Activated effector memory CD4-positive, alpha-beta T cell treated with anti-CD3 and anti-CD28 coated beads, Interleukin-2, amount 50 U/mL, for 16 hours (primary cell): Measurements from ENCODE around the gene ZNF17.

ENCODE experiments used
- DNase-seq: peaks from one replicate; pipeline ENCODE4 v3.0.0-alpha.2; 2020

Gene ZNF17

DNA sequence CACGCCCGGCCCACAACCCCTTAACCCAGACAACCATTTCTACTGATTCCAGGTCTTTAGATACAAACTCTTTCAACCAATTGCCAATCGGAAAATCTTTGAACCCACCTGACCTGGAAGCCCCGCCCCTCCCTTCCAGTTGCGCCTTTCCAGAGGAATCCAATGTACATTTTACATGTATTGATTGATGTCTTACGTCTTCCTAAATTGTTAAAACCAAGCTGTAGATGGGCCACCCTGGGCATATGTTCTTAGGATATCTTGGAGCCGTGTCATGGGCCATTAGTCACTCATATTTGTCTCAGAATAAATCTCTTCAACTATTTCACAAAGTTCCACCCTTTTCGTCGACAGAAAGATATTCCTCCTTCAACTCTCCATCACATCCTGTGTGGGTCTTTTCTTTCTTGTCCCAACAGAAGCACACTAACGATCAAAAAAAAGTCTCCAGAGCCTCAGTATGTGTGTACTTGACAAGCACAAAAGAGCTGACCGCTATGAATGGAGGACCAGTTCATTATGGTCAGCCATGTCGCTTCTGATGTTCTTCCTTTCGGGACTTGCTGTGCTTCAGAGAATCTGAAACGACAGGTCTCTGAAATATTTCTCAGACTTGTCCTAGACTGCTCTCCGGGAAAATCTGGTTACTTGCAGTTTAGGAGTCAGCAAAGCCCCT, 23.6 kb downstream of the ZNF17 start:
- DNase-seq, result no peak

GRCh38 chr19:57435062-57435978, 24.4 kb downstream of the ZNF17 start, which contains the start of gene ZNF749:
ZNF749 (plus strand) TSS chr19:57435325; CDS start chr19:57435579, 254 bp downstream.
- peak; percentile 98 for DNase-seq

- DNase-seq, result no peak
Measured at GRCh38 chr19:57436417-57436816, 25.5 kb downstream of the ZNF17 start.

DNA sequence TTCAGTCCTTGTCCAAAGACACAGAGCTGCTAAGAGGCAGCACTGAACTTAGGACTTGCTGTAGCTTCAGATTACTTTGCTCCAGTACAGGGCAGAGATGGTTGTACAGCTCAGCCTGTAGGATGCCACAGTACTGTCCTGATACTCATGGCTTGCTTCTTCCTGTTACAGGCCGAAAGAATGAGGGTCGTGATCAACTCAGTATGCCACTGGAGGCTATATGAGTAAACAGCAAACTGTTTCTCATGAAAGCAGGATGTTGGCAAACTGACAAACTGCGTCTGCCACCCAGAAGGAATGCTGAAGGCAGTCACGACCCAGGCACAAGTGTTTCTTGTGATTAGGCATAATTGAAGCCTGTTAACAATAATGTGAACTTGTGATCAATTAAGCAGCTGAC, 27.0 kb downstream of the ZNF17 start:
- no peak for DNase-seq

- DNase-seq, result no peak
Measured at GRCh38 chr19:57438925-57439324, 28.0 kb downstream of the ZNF17 start.

DNA sequence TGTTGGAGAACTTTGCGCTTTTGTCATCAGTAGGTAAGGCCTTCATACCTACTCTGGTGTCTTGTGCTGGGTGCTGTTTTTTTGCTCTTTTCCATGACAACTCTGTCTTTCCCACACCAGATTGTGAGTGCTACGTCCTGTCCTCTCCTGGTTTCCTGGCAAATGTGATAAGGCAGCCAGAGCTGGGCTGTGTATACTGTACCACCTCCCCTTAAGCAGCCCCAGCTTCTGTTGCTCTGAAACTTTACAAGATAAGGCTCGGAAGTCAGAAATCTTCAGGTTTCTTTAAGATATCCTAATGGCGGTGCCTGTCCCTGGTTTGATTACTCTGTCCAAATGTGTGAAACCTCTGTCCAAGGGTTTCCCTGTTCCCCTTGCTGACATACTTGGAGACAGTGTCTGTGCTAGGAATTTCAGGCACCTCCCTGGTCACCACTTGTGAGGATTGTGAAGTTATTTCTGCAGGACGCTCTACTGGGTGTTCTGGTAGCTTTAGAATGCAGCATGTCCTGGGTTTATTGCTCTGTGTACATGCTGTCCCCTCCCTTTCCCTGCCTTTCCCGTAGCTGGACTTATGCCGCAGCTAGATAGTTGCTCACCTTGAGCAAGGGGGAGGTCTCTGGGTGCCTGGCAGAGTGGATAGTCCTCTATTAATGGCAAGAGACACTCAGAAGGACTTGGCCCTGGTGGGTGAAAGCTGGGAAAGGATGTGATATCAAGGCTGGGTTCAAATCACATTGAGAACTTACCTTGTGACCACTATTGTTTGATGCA, 31.2 kb downstream of the ZNF17 start:
- DNase-seq, result no peak

DNA sequence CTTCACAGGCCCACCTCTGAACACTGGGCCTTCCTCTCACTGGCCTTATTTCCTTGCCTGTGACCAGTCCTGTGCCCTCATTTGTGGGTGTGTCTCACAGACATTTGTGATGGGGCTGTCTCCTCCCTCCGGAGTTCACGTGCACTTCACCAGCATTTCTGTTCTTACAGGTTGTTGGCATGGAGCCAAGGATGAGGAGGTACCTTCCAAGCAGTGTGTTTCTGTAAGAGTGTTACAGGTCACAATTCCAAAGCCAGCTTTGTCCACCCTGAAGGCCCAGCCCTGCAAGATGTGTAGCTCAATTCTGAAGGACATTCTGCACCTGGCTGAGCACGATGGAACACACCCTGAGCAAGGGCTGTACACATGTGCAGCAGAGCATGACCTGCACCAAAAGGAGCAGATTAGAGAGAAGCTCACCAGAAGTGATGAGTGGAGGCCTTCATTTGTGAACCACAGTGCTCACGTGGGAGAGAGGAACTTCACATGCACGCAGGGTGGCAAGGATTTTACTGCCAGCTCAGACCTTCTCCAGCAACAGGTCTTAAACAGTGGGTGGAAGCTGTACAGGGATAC, 32.2 kb downstream of the ZNF17 start:
- DNase-seq, result no peak

- no peak for DNase-seq
Measured at GRCh38 chr19:57452307-57452706, 41.3 kb downstream of the ZNF17 start.

DNA sequence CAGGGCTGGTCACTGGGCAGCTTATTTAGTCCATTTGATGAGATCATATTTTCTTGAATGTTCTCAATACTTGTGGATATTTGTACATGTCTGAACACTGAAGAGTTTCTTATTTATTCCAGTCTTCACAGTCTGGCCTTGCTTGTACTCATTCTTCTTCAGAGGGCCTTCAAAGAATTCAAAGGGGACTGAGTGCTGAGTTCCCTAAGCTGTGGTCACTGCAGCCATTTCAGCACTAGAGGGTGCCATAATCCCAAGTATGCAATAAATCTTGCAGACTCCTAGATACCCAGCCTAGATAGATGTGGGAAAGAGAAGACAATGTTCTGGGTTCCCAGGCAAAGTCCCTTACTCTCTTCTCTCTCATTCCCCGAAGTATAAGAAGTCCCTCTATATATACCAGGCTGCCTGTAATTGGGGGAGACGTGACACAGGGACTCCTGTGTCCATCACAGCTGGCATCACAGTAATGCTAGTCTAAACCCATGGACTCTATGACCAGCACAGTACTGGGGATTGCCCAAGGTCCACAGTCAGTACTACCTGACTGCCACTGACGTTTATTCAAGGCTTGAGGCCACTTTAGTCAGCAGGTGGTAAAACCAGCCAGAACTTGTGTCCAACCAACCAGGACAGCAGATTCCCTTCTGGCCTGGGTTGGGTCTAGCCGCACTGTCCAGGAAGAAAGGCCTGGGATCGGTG, 54.9 kb downstream of the ZNF17 start:
- DNase-seq, result no peak

DNA sequence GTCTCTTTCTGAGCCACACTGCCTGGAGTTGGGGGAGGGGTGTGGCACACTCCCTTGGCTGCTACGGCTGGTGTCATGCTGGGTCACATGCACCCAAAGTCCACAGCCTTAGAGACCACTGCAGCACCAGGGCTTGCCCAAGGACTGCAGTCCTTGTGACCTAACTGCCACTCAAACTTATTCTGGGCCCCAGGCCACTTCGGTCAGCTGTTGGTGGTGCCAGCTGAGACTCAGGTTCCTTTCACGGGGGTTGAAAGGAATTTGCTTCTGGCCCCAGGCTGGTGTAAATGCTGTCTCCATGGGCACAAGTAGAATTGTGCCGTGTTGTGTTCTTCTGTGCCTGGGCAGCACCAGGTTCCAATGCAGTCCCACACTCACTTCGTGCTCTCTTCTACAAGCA, 55.5 kb downstream of the ZNF17 start:
- no peak for DNase-seq
